Cerebellar cortex (tissue), 1 donor: ENCODE results near the gene SNRNP35.
"Not testable (repeated sequence)": the region's sequence is repeated elsewhere in the genome, so short reads cannot be mapped to it uniquely, and the experiment has no call there.

Experiments
- DNase-seq: peaks from one replicate; pipeline ENCODE4 v3.0.0-alpha.2; 2015; ENCODE audit warnings: low spot score

The SNRNP35 gene

DNA sequence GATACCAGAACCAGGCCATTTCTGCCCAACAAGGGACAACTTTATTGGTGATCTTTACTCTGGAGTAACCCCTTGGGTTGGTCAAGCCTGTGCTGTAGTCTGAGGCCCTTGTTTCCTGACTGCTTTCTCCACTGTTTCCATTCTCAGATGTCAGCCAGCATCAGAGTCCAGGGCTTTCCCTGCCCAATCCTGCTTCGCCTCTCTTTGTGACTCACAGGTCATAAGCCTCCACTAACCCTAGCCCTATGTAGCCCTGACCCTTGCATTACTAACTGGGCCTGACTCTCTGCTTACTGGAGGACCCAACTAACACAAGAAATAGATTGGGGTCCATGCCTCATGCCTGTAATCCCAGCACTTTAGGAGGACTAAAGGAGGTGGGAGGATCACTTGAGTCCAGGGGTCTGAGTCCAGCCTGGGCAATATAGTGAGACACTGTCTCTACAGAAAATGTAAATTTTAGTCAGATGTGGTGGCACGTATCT lies 8.6 kb upstream of the SNRNP35 start:
- peak; percentile 43 for DNase-seq

DNA sequence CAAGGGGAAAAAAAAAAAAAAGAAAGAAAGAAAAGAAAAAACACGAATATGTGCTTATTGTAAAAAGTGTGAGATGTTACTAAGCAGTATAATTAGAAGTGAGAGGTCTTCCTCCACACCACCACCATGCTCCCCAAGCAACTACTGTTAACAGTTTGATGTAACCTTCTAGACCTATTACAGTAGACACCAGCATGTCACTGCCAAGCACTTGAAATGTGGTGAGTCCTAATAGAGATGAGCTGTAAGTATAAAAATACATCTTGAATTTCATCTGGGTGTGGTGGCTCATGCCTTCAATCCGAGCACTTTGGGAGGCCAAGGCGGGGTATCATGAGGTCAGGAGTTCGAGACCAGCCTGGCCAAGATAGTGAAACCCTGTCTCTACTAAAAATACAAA lies 8.1 kb upstream of the SNRNP35 start:
- no peak for DNase-seq

GRCh38 chr12:123450636-123451035 lies 7.3 kb upstream of the SNRNP35 start:
- no peak for DNase-seq

DNA sequence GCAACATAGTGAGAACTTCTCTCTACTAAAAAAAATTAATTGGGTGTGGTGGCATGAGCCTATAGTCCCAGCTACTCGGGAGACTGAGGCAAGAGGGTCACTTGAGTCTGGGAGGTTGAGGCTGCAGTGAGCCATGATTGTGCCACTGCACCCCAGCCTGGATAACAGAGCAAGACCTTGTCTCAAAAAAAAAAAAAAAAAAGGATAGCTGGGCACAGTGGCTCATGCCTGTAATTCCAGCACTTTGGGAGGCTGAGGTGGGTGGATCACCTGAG lies 5.7 kb upstream of the SNRNP35 start:
- not testable (repeated sequence) for DNase-seq

DNA sequence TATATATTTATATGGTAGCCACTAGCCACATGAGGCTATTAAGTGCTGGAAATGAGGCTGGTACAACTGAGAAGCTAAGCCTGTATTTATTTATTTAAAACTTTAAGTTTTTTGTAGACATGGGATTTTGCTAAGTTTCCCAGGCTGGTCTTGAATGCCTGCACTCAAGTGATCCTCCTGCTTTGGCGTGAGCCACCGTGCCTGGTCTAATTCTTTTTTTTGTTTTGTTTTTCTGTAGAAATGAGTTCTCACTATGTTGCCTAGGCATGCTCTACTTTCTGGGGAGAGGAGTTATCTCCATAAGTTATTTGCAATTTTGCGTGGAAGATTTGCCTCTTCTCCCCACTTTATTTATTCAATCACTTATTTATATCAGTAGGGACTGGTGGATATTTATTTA lies 4.8 kb upstream of the SNRNP35 start:
- no peak for DNase-seq

DNA sequence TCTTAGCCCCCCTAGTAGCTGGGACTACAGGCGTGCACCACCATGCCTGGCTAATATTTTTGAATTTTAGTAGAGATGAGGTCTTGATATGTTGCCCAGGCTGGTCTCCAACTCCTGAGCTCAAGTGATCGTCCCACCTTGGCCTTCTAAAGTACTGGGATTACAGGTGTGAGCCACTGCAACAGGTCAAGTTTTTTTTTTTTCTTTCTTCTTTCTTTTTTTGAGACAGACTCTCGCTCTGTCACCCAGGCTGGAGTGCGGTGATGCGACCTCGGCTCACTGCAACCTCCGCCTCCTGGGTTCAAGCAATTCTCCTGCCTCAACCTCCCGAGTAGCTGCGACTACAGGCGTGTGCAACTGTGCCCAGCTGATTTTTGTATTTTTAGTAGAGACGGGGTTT lies 5.2 kb downstream of the SNRNP35 start:
- DNase-seq = not testable (repeated sequence)

DNA sequence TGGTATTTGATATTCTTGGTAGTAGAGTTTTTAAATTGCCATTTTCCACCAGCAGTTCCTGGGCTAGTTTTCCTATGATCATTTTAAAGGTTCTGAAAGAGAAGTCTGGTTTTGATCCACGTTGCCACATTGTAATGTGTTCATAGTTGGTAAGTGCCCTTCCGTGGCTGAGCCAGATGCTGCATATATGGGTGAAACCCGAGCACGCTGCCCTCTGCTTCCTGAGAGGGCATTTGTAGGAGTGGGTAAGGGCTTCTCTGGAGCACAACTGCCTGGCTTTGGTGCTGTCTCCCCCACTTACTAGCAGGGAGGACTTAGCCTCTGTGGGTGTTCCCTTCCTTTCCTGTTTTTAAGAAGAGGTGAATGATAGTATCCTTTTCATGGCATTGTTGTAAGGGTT lies 7.1 kb downstream of the SNRNP35 start:
- DNase-seq = no peak

DNA sequence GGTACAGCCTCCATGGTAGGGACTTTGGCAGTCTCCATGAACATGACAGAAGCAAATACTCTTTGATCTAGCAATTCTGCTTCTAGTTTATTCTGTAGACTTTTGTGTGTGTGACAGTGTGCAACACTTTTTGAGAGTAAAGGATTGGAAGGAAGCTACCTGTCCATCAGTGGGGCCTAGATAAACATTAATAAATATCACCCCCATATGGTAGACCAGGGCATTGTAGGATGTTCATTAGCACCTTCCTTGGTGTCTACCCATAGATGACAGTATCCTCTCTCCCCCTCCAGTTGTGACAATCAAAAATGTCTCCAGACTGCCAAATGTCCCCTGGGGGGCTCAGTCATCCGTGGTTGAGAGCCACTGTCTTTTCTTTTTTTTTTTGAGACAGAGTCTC lies 10.8 kb downstream of the SNRNP35 start:
- DNase-seq = peak; percentile 49

DNA sequence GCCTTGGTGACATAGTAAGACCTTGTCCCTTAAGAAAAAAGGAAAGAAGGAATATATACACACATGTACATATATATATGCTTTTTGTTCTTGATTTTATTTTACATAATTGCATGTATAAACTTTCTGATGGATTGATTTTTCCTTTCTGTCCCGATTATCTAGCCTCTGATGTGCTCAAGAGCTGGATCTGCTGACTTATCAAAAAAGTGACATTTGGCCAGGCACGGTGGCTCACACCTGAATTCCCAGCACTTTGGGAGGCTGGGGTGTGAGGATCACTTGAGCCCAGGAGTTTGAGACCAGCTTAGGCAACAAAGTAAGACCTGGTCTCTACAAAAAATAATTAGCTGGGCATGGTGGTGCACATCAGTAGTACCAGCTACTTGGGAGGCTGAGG lies 12.0 kb downstream of the SNRNP35 start:
- DNase-seq = no peak

DNA sequence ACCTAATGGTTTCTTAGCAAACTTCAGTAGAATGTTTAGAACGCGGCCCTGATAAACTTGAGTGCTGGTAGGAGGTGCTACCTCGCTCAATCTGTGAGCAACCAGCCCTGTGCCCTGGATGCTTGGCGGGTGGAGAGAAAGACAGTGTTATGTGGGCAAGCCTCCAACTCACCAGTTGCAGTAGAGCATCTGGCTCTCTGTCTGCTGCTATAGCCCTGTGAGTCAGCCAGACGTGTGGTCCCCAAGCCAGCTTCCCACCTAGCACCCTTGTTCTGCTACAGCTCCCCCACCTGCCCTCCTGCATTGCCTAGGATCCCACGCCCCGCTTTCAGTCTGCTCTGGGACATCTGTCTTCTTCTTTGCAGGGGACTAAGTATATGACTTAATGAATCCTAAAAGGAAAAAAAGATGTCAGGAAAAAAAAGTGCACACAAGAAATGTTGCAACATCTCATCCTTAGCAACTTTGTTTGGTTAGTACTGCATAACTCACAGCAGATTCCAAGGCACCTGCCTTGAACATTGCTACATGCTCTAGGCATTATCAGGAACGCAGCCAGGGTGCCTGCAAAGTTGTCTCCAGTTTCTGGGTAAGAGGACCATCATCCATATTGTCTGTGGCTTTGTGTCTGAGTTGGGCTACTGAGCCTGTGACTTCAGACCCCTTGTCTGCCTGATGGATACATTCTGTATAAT lies 13.6 kb downstream of the SNRNP35 start:
- no peak for DNase-seq

DNA sequence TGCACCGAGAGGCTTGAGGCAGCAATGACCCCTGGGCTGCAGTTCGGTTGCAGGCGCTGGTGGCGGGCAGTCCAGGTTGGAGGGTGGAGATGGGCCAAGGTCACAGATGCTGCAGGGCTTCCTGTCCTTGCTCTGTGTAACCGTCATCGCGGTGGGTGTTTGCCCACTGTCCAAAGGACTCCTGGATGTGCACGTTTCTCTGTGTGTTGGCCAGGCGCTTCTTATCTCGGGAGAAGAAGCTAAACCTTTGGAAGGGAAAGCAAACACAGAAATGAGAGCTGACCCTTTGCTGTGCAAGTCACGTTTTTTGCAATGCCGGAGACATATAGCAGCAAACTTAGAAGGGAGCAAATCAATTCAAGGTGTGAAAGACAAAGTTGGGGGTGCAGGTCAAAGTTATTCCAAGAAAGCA lies 14.5 kb downstream of the SNRNP35 start:
- DNase-seq = no peak

DNA sequence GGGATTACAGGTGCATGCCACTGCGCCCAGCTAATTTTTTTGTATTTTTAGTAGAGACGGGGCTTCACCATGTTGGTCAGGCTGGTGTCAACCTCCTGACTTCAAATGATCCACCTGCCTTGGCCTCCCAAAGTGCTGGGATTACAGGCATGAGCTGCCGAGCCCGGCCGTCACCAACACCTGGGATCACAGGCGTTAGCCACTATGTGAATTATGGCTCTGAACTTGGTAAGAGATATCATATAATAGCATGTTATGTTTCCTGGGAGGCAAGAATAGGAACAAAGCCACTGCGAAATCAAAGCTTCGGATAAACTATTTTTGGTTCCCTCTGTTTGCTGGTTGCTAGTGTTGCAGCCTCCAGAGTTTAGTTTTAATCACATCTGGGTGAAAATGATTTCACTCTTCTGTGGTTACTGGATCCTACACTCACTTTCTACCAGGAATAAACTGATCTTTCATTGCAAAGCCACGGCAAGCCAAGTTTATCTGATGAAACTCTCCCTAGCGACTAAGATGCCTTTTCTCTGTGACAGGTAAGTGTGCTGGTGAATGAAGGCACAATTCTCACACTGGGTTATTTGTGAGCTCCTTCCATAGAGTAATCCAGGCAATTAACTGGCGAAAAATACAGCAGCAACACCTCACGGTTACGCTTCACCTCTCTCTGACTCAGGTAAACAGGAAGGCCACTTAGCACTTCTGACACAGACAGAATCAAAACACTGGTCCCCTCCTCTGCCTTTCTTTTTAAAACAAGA lies 16.7 kb downstream of the SNRNP35 start:
- no peak for DNase-seq

DNA sequence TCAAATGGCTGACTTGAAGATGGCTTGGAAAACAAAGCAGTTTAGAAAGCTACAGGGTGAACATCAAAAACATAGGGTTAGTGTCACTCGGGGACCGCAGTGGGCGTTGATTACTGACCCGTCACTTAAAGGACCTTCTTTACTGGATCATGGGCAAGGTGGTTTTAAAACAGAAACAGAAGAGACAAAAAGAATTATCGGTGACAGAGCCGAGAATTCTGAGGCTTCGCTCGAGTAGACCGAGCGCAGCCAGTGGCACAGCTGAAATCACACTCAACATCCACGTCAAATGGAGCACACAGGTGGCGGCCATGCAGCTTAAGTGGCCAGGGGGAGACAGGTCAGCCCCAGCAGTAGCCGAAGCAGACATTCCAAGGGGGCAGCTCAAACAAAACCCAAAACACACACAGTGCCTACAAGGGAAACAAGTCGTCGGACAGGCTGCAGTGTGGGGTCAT lies 17.3 kb downstream of the SNRNP35 start:
- DNase-seq = no peak

- no peak for DNase-seq
Observed at GRCh38 chr12:123478069-123478468, 20.1 kb downstream of the SNRNP35 start.

GRCh38 chr12:123478762-123479161 lies 20.8 kb downstream of the SNRNP35 start:
- no peak for DNase-seq

- DNase-seq = no peak
Observed at GRCh38 chr12:123479442-123480180, 21.7 kb downstream of the SNRNP35 start.

DNA sequence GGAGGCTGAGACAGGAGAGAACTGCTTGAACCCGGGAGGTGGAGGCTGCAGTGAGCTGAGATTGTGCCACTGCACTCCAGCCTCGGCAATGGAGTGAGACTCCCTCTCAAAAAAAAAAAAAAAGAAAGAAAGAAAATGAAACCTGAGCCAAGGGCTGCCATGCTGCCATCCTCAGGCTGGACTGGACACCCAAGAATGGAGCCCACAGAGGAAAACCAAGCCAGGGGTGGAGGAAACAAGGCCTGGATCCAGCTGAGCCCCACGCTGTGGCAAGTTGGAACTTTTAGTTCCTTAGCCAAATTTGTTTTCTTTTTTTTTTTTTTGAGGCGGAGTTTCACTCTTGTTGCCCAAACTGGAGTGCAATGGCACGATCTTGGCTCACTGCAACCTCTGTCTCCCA lies 23.3 kb downstream of the SNRNP35 start:
- DNase-seq = not testable (repeated sequence)

DNA sequence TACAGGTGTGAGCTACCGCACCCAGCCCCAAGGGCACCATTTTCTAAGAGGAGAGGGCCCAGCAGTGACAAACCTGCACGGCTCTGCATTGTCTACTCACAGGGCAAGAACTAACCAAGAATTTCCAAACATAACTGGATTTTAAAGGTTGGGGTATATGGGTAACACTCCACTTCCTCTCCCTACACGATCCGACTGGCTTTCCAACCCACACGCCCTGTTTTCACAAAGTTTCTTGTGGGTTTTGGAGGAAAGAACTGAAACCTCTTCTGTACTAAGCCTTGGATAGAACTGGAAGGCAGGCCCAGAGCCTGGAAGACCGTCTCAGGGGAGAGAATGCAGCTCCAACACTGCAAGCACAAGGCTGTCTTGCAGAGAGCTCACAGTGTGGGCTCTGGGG lies 24.9 kb downstream of the SNRNP35 start:
- no peak for DNase-seq

GRCh38 chr12:123483602-123484248 lies 25.8 kb downstream of the SNRNP35 start:
- no peak for DNase-seq

GRCh38 chr12:123485756-123486155 lies 27.8 kb downstream of the SNRNP35 start:
- no peak for DNase-seq

DNA sequence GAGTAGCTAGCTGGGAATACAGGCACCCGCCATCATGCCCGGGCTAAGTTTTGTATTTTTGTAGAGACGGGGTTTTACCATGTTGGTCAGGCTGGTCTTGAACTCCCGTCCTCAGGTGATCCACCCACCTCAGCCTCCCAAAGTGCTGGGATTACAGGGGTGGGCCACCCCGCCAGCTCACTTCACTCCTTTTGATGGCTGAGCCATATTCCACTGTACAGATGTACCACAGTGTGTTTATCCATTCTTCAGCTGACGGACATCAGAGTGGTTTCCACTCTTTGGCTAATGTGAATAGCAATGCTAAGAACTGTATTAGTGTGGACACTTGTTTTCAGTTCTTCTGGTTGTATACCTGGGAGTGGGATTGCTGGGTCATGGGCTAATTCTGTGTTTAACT lies 29.5 kb downstream of the SNRNP35 start:
- no peak for DNase-seq

DNA sequence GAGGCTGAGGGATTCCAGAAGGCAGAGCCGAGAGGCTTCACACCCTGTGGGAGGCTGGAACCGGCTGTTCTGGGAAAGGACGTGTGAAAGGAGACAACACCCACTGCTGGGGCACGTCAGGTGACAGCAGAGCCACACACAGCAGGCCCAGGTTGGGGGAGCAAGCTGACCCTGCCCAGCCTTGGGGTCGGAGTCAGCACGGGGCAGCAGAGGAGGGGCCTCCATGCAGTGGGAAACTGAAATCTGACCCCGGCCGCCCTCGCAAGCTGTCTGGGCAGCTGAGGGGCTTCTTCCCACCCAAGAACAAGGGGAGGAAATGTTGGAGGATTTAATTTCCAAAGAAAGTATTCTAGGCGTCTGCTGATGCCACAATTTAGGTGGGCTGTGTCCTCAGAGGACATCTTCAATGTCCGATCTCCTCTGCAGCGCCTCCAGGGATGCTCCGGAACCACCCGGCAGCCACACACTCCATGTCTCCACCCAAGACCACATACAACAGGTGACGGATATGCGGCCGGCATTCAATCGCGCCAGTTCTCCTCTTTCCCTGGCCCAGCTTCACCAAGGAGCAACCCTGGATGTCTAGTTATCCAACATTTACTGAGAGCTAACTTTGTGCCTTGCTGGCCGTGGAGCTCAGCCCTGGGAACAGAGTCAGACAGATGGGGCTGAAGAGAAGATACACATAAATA lies 30.7 kb downstream of the SNRNP35 start:
- no peak for DNase-seq
